ENCODE measurements around the gene CAMKV. TPM values are rescaled to one million over a fixed set of nuclear protein-coding genes. Genes with fewer than 3 reads are reported as not detected.
A peak's percentile ranks its signal among the peaks of the same experiment; 100 is the strongest.
"Not testable (repeated sequence)": the region's sequence is repeated elsewhere in the genome, so short reads cannot be mapped to it uniquely, and the experiment has no call there.

The CAMKV gene, protein sequence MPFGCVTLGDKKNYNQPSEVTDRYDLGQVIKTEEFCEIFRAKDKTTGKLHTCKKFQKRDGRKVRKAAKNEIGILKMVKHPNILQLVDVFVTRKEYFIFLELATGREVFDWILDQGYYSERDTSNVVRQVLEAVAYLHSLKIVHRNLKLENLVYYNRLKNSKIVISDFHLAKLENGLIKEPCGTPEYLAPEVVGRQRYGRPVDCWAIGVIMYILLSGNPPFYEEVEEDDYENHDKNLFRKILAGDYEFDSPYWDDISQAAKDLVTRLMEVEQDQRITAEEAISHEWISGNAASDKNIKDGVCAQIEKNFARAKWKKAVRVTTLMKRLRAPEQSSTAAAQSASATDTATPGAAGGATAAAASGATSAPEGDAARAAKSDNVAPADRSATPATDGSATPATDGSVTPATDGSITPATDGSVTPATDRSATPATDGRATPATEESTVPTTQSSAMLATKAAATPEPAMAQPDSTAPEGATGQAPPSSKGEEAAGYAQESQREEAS
- total RNA-seq (2013; cell fraction: nucleolus; rRNA removed), result not detected in 2 replicates
- not detected in 2 replicates for total RNA-seq (2014; rRNA removed)
- total RNA-seq (2014; rRNA removed; fragmentation: Illumina TruSeq; extraction: Trizol), result not detected in 2 replicates
- 0.16 TPM in 1 of 2 replicates, not detected in the other for total RNA-seq (2021)
- polyA plus RNA-seq (2011; ENCODE audit: low read depth), result not detected
- polyA plus RNA-seq (2011; rRNA removed), result 0.13 TPM in 1 of 2 replicates, not detected in the other
- 0.01 and 0.05 TPM in 2 replicates for polyA plus RNA-seq (2011; cell fraction: cytosol; rRNA removed)
- 0.16 and 0.25 TPM in 2 replicates for polyA plus RNA-seq (2011; cell fraction: nucleus; rRNA removed)
- not detected in 2 replicates for polyA plus RNA-seq (2012)
- not detected in 2 replicates for polyA plus RNA-seq (2014; fragmentation: Illumina TruSeq; extraction: Trizol)
- polyA plus RNA-seq (2014; fragmentation: Nextera tagmentation; extraction: Ambion mirVana), result not detected
- polyA plus RNA-seq (2014; rRNA removed), result 0.05 TPM in 1 of 2 replicates, not detected in the other
- polyA plus RNA-seq (2016; fragmentation: Nextera tagmentation; extraction: Ambion mirVana), result under 1 TPM; 0.06 to 0.20 TPM
- not detected in 2 replicates for polyA minus RNA-seq (2011; rRNA and poly(A)+ RNA removed)
- not detected in 2 replicates for polyA minus RNA-seq (2011; cell fraction: cytosol; rRNA and poly(A)+ RNA removed)
- 0.10 TPM in 1 of 2 replicates, not detected in the other for polyA minus RNA-seq (2011; cell fraction: nucleus; rRNA and poly(A)+ RNA removed)
- not detected for Bru-seq, nascent RNA
- BruChase-seq, experiment 1, labeled RNA remaining after a 6-hour chase, result not detected
- BruChase-seq, experiment 2, labeled RNA remaining after a 2-hour chase, result not detected
- long read RNA-seq, experiment 1, result 0 reads
- long read RNA-seq, experiment 2, result 0 reads

- intact Hi-C loops (cut with micrococcal nuclease; ENCODE audit: unreplicated experiment), result no loop called here
- DNase-seq (ENCODE audit: low read depth, low spot score), result no peak
- ChIA-PET POLR2A (interaction anchor here (0.5 kb wide), 1 partner anchor 93 kb away, joined by 5 read pairs; no protein-coding TSS in a partner anchor), CTCF (no interaction called here), SMC1A (ENCODE audit: uncharacterized antibody, unreplicated experiment) (interaction anchor here (0.5 kb wide), 1 partner anchor 97 kb away, joined by 4 read pairs; no protein-coding TSS in a partner anchor), RAD21 (ENCODE audit: unreplicated experiment) (no interaction called here)
- no peak for FAIRE-seq
- peaks cover 2 to 11% of the 10 kb centered on the region in 2 experiments; a peak in 3 of 4 replicates for H3K27me3 ChIP-seq (replicated peaks in 1 of 2; ENCODE audit: control insufficient read depth in 2 of 2, insufficient read depth in 2 of 2, low read length in 1 of 2)
- TF ChIP-seq SPI1 (IDR thresholded peaks at IDR 0.05; ENCODE audit: borderline replicate concordance, insufficient read depth, low read depth, low read length) (0 out of 2 replicates have a peak, but pooled peaks have one; percentile 19), IKZF2 (IDR thresholded peaks at IDR 0.05) (no peak)
- H3K36me3 ChIP-seq (ENCODE audit: control insufficient read depth in 2 of 2, insufficient read depth in 2 of 2, low read length in 1 of 2), result no peaks in the 10 kb centered on the region
- peak within 1 kb of the TSS; percentile 48; the same call in 1 of the 2 replicates for H3K4me2 ChIP-seq (ENCODE audit: control insufficient read depth, insufficient read depth)
- ATAC-seq, result peak; percentile 24
- no peak within 1 kb of the TSS; the same call in 1 of the 2 replicates for H3K4me3 ChIP-seq
- H3K9me3 ChIP-seq (replicated peaks; ENCODE audit: control insufficient read depth, insufficient read depth, low read length), result no peaks in the 10 kb centered on the region
- no peaks in the 10 kb centered on the region for H3K79me2 ChIP-seq (ENCODE audit: control insufficient read depth, insufficient read depth, low read length)
- H3K9ac ChIP-seq (ENCODE audit: control insufficient read depth, insufficient read depth, low read length), result no peak within 1 kb of the TSS
- no peak within 1 kb of the TSS for H2AFZ ChIP-seq (ENCODE audit: control insufficient read depth, low read depth, low read length)
- H3K27ac ChIP-seq (ENCODE audit: control insufficient read depth, insufficient read depth), result no peak within 1 kb of the TSS
- 2% methylated on average over 27 of the region's 59 CpGs for WGBS (ENCODE audit: insufficient coverage, insufficient replicate concordance, low lambda C conversion rate, missing lambda C conversion rate)
- H3K4me1 ChIP-seq (ENCODE audit: control insufficient read depth, insufficient read depth, low read length), result no peaks in the 10 kb centered on the region
- in situ Hi-C loops (cut with MboI), result no loop called here
- no peaks in the 10 kb centered on the region for H4K20me1 ChIP-seq (ENCODE audit: control insufficient read depth, insufficient read depth)
- BruUV-seq (replicated peaks), result no TSS peak
These were observed at the start of gene CAMKV for GRCh38 chr3:49869525-49870126. Gene CAMKV (minus strand): TSS chr3:49869906. CDS start chr3:49862388, 7,518 bp downstream.

- whole genome bisulfite sequencing (ENCODE audit: insufficient coverage, insufficient replicate concordance, low lambda C conversion rate, missing lambda C conversion rate), result 93% methylated on average over 19 of the region's 19 CpGs
- ATAC-seq, result peak; percentile 48; the same call in 2 of the 3 replicates
- intact Hi-C loops (cut with micrococcal nuclease; ENCODE audit: unreplicated experiment), result not testable (repeated sequence)
These were observed 48.3 kb upstream of the CAMKV start for GRCh38 chr3:49917806-49918590.

More at GRCh38 chr3:49917806-49918590, 48.3 kb upstream of the CAMKV start:
- H3K4me3 ChIP-seq; BruUV-seq (replicated peaks); H3K79me2 ChIP-seq (ENCODE audit: control insufficient read depth, insufficient read depth, low read length); H3K27ac ChIP-seq (ENCODE audit: control insufficient read depth, insufficient read depth); H2AFZ ChIP-seq (ENCODE audit: control insufficient read depth, low read depth, low read length); H3K36me3 ChIP-seq (ENCODE audit: control insufficient read depth in 2 of 2, insufficient read depth in 2 of 2, low read length in 1 of 2); H3K4me1 ChIP-seq (ENCODE audit: control insufficient read depth, insufficient read depth, low read length); H3K27me3 ChIP-seq (replicated peaks in 1 of 2; ENCODE audit: control insufficient read depth in 2 of 2, insufficient read depth in 2 of 2, low read length in 1 of 2); RAD21 ChIA-PET (ENCODE audit: unreplicated experiment); H3K9ac ChIP-seq (ENCODE audit: control insufficient read depth, insufficient read depth, low read length); in situ Hi-C loops (cut with MboI); FAIRE-seq; DNase-seq (ENCODE audit: low read depth, low spot score); H3K4me2 ChIP-seq (ENCODE audit: control insufficient read depth, insufficient read depth); POLR2A ChIA-PET; H4K20me1 ChIP-seq (ENCODE audit: control insufficient read depth, insufficient read depth); H3K9me3 ChIP-seq (replicated peaks; ENCODE audit: control insufficient read depth, insufficient read depth, low read length): not testable (repeated sequence)
- SMC1A ChIA-PET (ENCODE audit: uncharacterized antibody, unreplicated experiment), result interaction anchor here (0.6 to 1.4 kb wide), 3 partner anchors 12 to 343 kb away, joined by 3 to 4 read pairs (median 3); partner anchors contain the start of gene MON1A
- CTCF ChIA-PET, result interaction anchor here (0.6 to 1.5 kb wide), 4 partner anchors 12 to 336 kb away, joined by 3 to 7 read pairs (median 3); partner anchors contain the start of gene MON1A

Data from GM12878 (cell line).